Gastrocnemius medialis (tissue), 4 donors: Measurements from ENCODE around the gene ENTPD6.

Experiments used
- CTCF ChIP-seq, 5 experiments: fragments of 450-650 bp in 3 of 5; fragments of 200-600 bp in 2 of 5; sonication (generic) in 2 of 5; IDR thresholded peaks in 4 of 5; conservative IDR thresholded peaks in 1 of 5; 1 replicate in 4 of 5; 2 replicates in 1 of 5; pipeline ENCODE4 v1.5.1; 2016 to 2019; ENCODE audit warnings: antibody characterized with exemption in 5 of 5, mild to moderate bottlenecking in 3 of 5, moderate library complexity in 3 of 5
- POLR2A ChIP-seq, 2 donors: fragments of 450-650 bp; IDR thresholded peaks; one replicate each; pipeline ENCODE4 v1.6.1; 2017; ENCODE audit warnings: antibody characterized with exemption in 2 of 2, mild to moderate bottlenecking in 2 of 2, moderate library complexity in 2 of 2

DNA sequence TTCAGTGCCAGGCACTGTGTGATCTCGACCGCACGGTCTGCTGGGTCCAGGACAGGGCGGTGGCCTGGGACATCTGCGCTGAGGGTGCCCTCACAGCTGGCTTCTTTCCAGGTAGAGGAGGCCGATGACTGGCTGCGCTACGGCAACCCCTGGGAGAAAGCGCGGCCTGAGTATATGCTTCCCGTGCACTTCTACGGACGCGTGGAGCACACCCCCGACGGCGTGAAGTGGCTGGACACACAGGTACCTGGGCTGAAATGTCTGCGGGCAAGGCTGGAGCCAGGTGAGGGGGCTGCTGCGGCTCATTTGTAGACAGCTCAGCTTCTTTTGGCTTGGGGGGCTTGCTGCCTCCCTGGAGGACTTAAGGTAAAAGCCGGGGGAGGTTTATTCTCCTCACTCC is 79.0 kb downstream of the ENTPD6 start:
- TF ChIP-seq CTCF (IDR thresholded peaks at IDR 0.05 in 4 of 5, conservative IDR thresholded peaks at IDR 0.05 in 1 of 5), result no peak
- TF ChIP-seq POLR2A (IDR thresholded peaks at IDR 0.05), result no peak
